Prostate gland (tissue), 2 donors: ENCODE results near the gene SEZ6L2.

ENCODE experiments used
- POLR2A ChIP-seq: fragments of 450-650 bp; IDR thresholded peaks from one replicate; pipeline ENCODE4 v1.6.1; 2016; ENCODE audit warnings: antibody characterized with exemption, mild to moderate bottlenecking
- POLR2AphosphoS5 ChIP-seq: sonication (generic); formaldehyde crosslinking; IDR thresholded peaks from one replicate; pipeline ENCODE4 v1.6.1; 2017; ENCODE audit warnings: antibody characterized with exemption
- TF ChIP-seq, protein P1 (sequence below), 4 experiments: fragments of 200-600 bp in 2 of 4; fragments of 450-650 bp in 2 of 4; sonication (generic) in 2 of 4; IDR thresholded peaks; 1 replicate in 3 of 4; 2 replicates in 1 of 4; pipeline ENCODE4 v1.5.1; 2016 to 2019; ENCODE audit warnings: antibody characterized with exemption in 4 of 4, mild to moderate bottlenecking in 2 of 4, moderate library complexity in 2 of 4

DNA sequence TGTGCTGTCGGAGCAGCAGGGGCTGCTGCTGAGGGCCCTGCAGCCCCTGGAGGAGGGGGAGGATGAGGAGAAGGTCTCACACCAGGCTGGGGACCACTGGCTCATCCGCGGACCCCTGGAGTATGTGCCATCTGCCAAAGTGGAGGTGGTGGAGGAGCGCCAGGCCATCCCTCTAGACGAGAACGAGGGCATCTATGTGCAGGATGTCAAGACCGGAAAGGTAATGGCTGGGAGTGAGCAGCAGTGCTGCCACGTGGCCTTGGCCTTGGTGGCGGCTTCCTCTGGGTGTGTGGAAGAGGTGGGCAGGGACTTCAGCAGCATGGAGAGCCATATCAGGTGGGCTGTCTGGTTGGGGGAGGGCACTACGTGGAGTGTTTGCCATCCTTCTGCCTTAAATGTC lies 59.1 kb downstream of the SEZ6L2 start:
- TF ChIP-seq, protein P1, sequence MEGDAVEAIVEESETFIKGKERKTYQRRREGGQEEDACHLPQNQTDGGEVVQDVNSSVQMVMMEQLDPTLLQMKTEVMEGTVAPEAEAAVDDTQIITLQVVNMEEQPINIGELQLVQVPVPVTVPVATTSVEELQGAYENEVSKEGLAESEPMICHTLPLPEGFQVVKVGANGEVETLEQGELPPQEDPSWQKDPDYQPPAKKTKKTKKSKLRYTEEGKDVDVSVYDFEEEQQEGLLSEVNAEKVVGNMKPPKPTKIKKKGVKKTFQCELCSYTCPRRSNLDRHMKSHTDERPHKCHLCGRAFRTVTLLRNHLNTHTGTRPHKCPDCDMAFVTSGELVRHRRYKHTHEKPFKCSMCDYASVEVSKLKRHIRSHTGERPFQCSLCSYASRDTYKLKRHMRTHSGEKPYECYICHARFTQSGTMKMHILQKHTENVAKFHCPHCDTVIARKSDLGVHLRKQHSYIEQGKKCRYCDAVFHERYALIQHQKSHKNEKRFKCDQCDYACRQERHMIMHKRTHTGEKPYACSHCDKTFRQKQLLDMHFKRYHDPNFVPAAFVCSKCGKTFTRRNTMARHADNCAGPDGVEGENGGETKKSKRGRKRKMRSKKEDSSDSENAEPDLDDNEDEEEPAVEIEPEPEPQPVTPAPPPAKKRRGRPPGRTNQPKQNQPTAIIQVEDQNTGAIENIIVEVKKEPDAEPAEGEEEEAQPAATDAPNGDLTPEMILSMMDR (IDR thresholded peaks at IDR 0.05), result no peak
- TF ChIP-seq POLR2AphosphoS5, result no peak
- no peak for TF ChIP-seq POLR2A
